Measurements from ENCODE around the gene PTPRM.

DNA sequence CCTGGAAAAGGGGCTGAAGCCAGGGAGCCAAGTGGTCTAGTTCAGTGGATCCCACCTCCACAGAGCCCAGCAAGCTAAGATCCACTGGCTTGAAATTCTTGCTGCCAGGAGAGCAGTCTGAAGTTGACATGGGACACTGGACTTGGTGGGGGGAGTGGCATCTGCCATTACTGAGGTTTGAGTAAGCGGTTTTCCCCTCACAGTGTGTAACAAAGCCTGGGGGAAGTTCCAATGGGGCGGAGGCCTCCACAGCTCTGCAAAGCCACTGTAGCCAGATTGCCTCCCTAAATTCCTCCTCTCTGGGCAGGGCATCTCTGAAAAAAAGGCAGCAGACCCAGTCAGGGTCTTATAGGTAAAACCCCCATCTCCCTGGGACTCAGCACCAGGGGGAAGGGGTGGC, 144.4 kb downstream of the PTPRM start:
- TF ChIP-seq, protein P1, sequence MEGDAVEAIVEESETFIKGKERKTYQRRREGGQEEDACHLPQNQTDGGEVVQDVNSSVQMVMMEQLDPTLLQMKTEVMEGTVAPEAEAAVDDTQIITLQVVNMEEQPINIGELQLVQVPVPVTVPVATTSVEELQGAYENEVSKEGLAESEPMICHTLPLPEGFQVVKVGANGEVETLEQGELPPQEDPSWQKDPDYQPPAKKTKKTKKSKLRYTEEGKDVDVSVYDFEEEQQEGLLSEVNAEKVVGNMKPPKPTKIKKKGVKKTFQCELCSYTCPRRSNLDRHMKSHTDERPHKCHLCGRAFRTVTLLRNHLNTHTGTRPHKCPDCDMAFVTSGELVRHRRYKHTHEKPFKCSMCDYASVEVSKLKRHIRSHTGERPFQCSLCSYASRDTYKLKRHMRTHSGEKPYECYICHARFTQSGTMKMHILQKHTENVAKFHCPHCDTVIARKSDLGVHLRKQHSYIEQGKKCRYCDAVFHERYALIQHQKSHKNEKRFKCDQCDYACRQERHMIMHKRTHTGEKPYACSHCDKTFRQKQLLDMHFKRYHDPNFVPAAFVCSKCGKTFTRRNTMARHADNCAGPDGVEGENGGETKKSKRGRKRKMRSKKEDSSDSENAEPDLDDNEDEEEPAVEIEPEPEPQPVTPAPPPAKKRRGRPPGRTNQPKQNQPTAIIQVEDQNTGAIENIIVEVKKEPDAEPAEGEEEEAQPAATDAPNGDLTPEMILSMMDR (conservative IDR thresholded peaks at IDR 0.05; ENCODE audit: low read length), result no peak
- no peak for TF ChIP-seq EZH2phosphoT487 (IDR thresholded peaks at IDR 0.05; ENCODE audit: borderline replicate concordance)

Data from Loucy (cell line).